Measurements from ENCODE around the gene ZNF584. TPM values are rescaled to one million over a fixed set of nuclear protein-coding genes. Genes with fewer than 3 reads are reported as not detected.

The ZNF584 gene
- 6.4 TPM for polyA plus RNA-seq (2013)

DNA sequence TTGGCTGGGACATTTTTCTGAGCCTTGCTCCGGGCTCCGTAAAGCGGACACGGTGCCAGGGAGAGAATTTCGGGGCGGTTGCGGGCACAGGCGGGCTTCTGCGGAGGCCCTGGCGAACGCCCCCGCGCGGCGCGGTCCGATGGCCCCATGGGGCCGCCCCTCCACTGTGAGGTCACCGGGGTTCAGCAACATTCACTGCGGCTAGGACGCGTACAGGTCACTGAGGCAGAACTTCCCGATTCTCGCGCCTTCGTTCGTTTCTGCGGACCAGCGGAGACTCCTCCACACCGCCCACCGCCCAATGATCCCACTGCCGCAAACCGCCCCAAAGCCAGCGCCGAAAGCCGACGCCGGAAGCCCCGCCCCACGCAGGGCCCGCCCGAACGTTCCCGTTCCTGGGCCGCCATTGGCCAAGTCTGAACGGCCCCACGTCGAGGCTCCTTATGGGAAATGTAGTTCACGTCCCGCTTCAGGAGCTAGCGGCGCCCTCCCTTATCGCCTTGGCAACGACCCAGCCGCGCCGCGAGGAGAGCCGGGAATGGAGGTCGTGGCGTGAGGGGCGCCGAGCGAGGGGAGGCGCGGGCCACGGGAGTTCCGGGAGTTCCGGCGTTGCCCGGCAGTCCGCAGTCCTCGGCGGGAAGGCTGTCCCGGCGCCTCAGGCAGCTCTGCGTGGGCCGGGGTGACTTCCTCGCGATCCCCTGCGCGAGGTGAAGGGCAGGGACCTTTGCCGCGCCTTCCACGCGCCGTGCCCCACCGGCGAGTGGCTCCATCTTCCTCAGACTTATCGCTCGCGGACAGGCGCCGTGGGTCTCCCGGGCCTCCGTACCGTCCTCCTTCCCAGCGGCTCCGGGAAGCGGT, at the start of gene ZNF584:
Gene ZNF584 (plus strand): TSS at position 498 of the 858 bp plus-strand sequence. CDS start 499 bp downstream, outside the sequence.
- WGBS (ENCODE audit: insufficient coverage): 0% methylated on average over 83 of the region's 100 CpGs
- CTCF ChIA-PET: interaction anchor here (0.6 to 1.2 kb wide), 4 partner anchors 9 to 82 kb away, joined by 3 to 4 read pairs (median 4); partner anchors contain the start of genes ZNF497 and ZSCAN22
- peak; percentile 95 to 97 (median 97) for DNase-seq
- peak within 1 kb of the TSS; percentile 59 to 92 for H3K27ac ChIP-seq (ENCODE audit: insufficient read depth in 1 of 2, low read depth in 1 of 2, low read length in 2 of 2, poor library complexity in 1 of 2, severe bottlenecking in 2 of 2)
- no peaks in the 10 kb centered on the region for H3K27me3 ChIP-seq (replicated peaks in 2 of 5; ENCODE audit: control insufficient read depth in 4 of 5, insufficient read depth in 5 of 5, low read length in 4 of 5)
- peak within 1 kb of the TSS; percentile 75 to 98 (median 89) for H3K4me3 ChIP-seq (ENCODE audit: control insufficient read depth in 1 of 7, extremely low read depth in 1 of 7, insufficient read depth in 4 of 7, low read depth in 2 of 7, low read length in 6 of 7)
- peaks cover 2 to 31% (median 26%) of the 10 kb centered on the region in 4 experiments for H3K4me1 ChIP-seq (ENCODE audit: control extremely low read depth in 1 of 4, control insufficient read depth in 4 of 4, insufficient read depth in 4 of 4, low read length in 3 of 4)
- POLR2A ChIA-PET: interaction anchor here (0.9 kb wide), 1 partner anchor 46 kb away, joined by 3 read pairs; the partner anchor contains the start of gene ZNF497
- H3K9me3 ChIP-seq (ENCODE audit: control extremely low read depth in 1 of 5, control insufficient read depth in 4 of 5, insufficient read depth in 2 of 5, low read depth in 1 of 5, low read length in 4 of 5): no peaks in the 10 kb centered on the region
- peaks cover 0 to 2% (median 0%) of the 10 kb centered on the region in 4 experiments for H3K36me3 ChIP-seq (ENCODE audit: control insufficient read depth in 4 of 4, insufficient read depth in 4 of 4, low read length in 3 of 4)

DNA sequence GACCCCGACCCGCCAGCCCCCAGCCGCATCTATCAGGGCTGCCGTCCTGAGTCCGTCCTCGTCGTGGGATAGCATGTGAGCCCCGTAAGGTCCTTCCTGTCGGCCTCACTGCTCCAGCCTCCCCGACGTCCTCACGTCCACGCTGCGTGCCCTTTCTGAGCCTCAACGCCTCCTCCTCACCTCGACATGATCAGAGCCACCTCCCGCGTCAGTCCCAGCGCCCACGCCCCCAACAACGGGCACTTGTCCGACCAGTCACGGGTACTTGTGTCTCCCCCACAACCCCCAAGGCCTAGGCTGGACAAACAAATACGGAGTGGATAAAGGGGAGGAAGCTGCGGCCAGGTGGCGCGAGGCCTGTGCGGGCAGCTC, 46.6 kb upstream of the ZNF584 start:
- peak in 1 of 3 donors; percentile 63 for DNase-seq
- H3K4me3 ChIP-seq (ENCODE audit: control insufficient read depth in 1 of 7, extremely low read depth in 1 of 7, insufficient read depth in 4 of 7, low read depth in 2 of 7, low read length in 6 of 7): peak overlapping the region; percentile 69 to 94 (median 85)
- ChIA-PET POLR2A (interaction anchor here (1.0 to 1.2 kb wide), 4 partner anchors 12 to 115 kb away, joined by 3 to 9 read pairs (median 4); partner anchors contain the start of genes ZNF446 and ZNF584), CTCF (interaction anchor here (1.0 to 2.1 kb wide), 4 partner anchors 11 to 35 kb away, joined by 3 to 8 read pairs (median 3); partner anchors contain the start of gene ZSCAN22)
- peak overlapping the region; percentile 77 to 90 for H3K27ac ChIP-seq (ENCODE audit: insufficient read depth in 1 of 2, low read depth in 1 of 2, low read length in 2 of 2, poor library complexity in 1 of 2, severe bottlenecking in 2 of 2)
- peaks cover 0 to 4% (median 0%) of the 10 kb centered on the region in 5 experiments for H3K9me3 ChIP-seq (ENCODE audit: control extremely low read depth in 1 of 5, control insufficient read depth in 4 of 5, insufficient read depth in 2 of 5, low read depth in 1 of 5, low read length in 4 of 5)
- peaks cover 0 to 4% (median 0%) of the 10 kb centered on the region in 5 experiments for H3K27me3 ChIP-seq (replicated peaks in 2 of 5; ENCODE audit: control insufficient read depth in 4 of 5, insufficient read depth in 5 of 5, low read length in 4 of 5)
- 9% methylated on average over 27 of the region's 28 CpGs for WGBS (ENCODE audit: insufficient coverage)
- H3K4me1 ChIP-seq (ENCODE audit: control extremely low read depth in 1 of 4, control insufficient read depth in 4 of 4, insufficient read depth in 4 of 4, low read length in 3 of 4): peaks cover 2 to 37% (median 34%) of the 10 kb centered on the region in 4 experiments
- peaks cover 0 to 3% (median under 1%) of the 10 kb centered on the region in 4 experiments for H3K36me3 ChIP-seq (ENCODE audit: control insufficient read depth in 4 of 4, insufficient read depth in 4 of 4, low read length in 3 of 4)

DNA sequence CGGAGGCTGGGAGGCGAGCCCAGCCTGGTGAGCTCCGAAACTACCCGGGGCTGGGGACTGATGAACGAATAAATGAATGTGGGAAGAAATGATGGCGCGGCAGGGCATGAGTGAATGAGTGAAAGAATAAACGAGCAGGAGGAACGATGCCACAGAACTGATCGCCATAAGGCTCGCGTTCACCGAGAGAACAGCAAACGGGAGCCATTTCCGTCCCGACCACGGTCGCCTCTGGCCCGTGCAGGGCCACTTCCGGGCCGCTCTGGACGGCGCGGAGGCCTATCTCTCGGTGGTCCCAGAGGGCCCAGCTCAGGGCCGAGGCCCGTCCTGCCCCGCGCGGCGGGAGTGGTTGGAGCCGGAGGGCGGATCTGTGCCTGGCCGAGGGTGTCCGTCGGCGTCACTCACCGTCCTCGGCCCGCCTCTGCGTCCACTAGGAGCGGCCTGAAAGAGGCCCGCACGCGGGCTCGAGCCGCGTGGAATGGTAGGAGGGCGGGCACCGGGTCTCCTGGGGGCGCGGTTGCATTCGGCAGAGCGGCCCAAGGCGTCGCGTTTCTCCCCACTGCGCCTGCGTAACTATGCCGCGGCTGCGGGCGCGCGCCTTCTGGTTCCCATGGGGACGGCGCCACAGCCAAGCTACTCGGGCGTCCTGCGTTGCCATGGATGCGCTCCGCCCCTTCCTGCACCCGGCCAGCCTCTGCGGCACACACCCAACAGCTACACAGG, 46.0 kb upstream of the ZNF584 start, which contains the start of gene ZNF497:
Gene ZNF497 (minus strand): TSS at position 480 of the 723 bp plus-strand sequence. CDS start 5,116 bp downstream, outside the sequence.
- ChIA-PET CTCF (interaction anchor here (0.9 to 2.1 kb wide), 7 partner anchors 10 to 107 kb away, joined by 3 to 8 read pairs (median 3); partner anchors contain the start of genes ZNF584 and ZSCAN22), POLR2A (interaction anchor here (0.7 to 1.2 kb wide), 6 partner anchors 11 to 181 kb away, joined by 3 to 9 read pairs (median 4); partner anchors contain the start of genes TRIM28, ZBTB45, ZNF446 and ZNF584)
- WGBS (ENCODE audit: insufficient coverage): 0% methylated on average over 70 of the region's 74 CpGs
- DNase-seq: peak; percentile 94 to 96 (median 96)
- Histone ChIP-seq H3K27ac (ENCODE audit: insufficient read depth in 1 of 2, low read depth in 1 of 2, low read length in 2 of 2, poor library complexity in 1 of 2, severe bottlenecking in 2 of 2) (peak within 1 kb of the TSS; percentile 77 to 90), H3K4me3 (ENCODE audit: control insufficient read depth in 1 of 7, extremely low read depth in 1 of 7, insufficient read depth in 4 of 7, low read depth in 2 of 7, low read length in 6 of 7) (peak within 1 kb of the TSS; percentile 69 to 94 (median 85)), H3K4me1 (ENCODE audit: control extremely low read depth in 1 of 4, control insufficient read depth in 4 of 4, insufficient read depth in 4 of 4, low read length in 3 of 4) (peaks cover 2 to 34% (median 30%) of the 10 kb centered on the region in 4 experiments), H3K36me3 (ENCODE audit: control insufficient read depth in 4 of 4, insufficient read depth in 4 of 4, low read length in 3 of 4) (peaks cover 0 to 6% (median 2%) of the 10 kb centered on the region in 4 experiments), H3K27me3 (replicated peaks in 2 of 5; ENCODE audit: control insufficient read depth in 4 of 5, insufficient read depth in 5 of 5, low read length in 4 of 5) (peaks cover 0 to 3% (median 0%) of the 10 kb centered on the region in 5 experiments), H3K9me3 (ENCODE audit: control extremely low read depth in 1 of 5, control insufficient read depth in 4 of 5, insufficient read depth in 2 of 5, low read depth in 1 of 5, low read length in 4 of 5) (peaks cover 0 to under 1% (median 0%) of the 10 kb centered on the region in 5 experiments)

DNA sequence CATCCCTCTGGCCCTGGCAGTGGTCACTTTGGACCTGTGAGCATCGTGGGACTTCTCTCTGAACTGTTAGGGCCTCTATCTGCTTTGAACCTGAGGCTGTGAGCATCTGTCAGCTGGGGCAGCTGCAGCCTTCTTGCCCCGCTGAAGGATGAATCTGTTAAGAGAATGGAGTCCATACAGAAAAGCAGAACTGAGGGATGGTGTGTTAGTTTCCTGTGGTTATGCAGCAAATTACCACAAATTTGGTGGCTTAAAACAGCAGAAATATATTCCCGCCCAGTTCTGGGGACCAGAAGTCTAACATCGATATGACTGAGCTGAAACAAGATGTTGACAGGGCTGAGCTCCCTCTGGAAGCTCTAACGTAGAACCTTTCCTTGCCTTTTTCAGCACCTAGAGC, 44.3 kb upstream of the ZNF584 start:
- ChIA-PET POLR2A (interaction anchor here (0.6 to 1.9 kb wide), 2 partner anchors 17 to 59 kb away, joined by 3 to 6 read pairs; no protein-coding TSS in a partner anchor), CTCF (interaction anchor here (0.8 to 2.0 kb wide), 9 partner anchors 9 to 216 kb away, joined by 3 to 8 read pairs (median 4); partner anchors contain the start of gene ZNF837)
- peaks cover 2 to 34% (median 25%) of the 10 kb centered on the region in 4 experiments for H3K4me1 ChIP-seq (ENCODE audit: control extremely low read depth in 1 of 4, control insufficient read depth in 4 of 4, insufficient read depth in 4 of 4, low read length in 3 of 4)
- 0% methylated on average over 3 of the region's 5 CpGs for WGBS (ENCODE audit: insufficient coverage)
- H3K4me3 ChIP-seq (ENCODE audit: control insufficient read depth in 1 of 7, extremely low read depth in 1 of 7, insufficient read depth in 4 of 7, low read depth in 2 of 7, low read length in 6 of 7): peak overlapping the region in 2 of 7 experiments; percentile 11 to 28
- peaks cover 0 to 3% (median 0%) of the 10 kb centered on the region in 5 experiments for H3K9me3 ChIP-seq (ENCODE audit: control extremely low read depth in 1 of 5, control insufficient read depth in 4 of 5, insufficient read depth in 2 of 5, low read depth in 1 of 5, low read length in 4 of 5)
- H3K27me3 ChIP-seq (replicated peaks in 2 of 5; ENCODE audit: control insufficient read depth in 4 of 5, insufficient read depth in 5 of 5, low read length in 4 of 5): no peaks in the 10 kb centered on the region
- peaks cover 0 to 9% (median 1%) of the 10 kb centered on the region in 4 experiments for H3K36me3 ChIP-seq (ENCODE audit: control insufficient read depth in 4 of 4, insufficient read depth in 4 of 4, low read length in 3 of 4)
- peak; percentile 83 to 95 (median 94) for DNase-seq
- H3K27ac ChIP-seq (ENCODE audit: insufficient read depth in 1 of 2, low read depth in 1 of 2, low read length in 2 of 2, poor library complexity in 1 of 2, severe bottlenecking in 2 of 2): no peak overlapping the region

DNA sequence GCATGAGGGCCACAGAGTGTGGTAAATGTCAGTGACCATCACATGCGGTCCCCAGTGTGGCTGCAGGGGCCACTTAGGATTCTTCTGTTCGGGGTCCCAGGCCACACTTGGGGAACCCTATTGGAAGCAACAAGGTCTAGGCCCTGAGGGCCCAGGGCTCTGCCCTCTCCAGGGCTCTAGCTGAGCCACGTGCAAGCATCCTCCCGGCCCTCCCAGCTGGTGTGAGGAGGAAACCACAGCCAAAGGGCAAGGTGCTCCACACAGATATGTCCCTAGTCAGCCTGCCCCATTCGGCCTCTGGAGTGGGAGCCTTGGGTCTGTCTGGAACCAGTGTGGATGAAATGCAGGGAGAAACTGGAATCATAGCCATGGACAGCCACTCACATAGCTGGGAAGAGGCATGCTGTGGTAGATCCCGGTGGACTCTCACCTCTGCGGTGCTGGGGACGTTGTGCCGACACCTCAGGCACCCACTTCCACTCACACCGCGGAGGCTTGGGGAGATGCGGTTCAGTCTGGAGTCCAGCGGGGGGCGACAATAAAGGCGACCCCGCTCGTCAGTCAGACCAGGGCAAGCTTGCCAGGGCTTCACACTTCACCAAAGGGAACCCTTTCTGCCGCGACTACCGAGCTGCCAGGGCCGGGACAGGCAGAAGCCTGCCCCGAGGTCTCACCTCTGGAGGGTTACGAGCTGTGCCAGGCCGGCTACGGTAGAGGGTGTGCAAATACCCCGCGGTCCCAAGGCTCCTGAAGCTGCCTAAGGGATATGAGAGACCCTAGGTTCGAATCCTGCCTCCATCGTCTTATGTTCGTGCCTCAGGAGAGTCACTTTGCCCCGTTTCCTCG, 41.6 kb upstream of the ZNF584 start:
- DNase-seq: no peak
- Histone ChIP-seq H3K9me3 (ENCODE audit: control extremely low read depth in 1 of 5, control insufficient read depth in 4 of 5, insufficient read depth in 2 of 5, low read depth in 1 of 5, low read length in 4 of 5) (peaks cover 0 to 3% (median 0%) of the 10 kb centered on the region in 5 experiments), H3K27ac (ENCODE audit: insufficient read depth in 1 of 2, low read depth in 1 of 2, low read length in 2 of 2, poor library complexity in 1 of 2, severe bottlenecking in 2 of 2) (no peak overlapping the region), H3K4me1 (ENCODE audit: control extremely low read depth in 1 of 4, control insufficient read depth in 4 of 4, insufficient read depth in 4 of 4, low read length in 3 of 4) (peaks cover 2 to 29% (median 21%) of the 10 kb centered on the region in 4 experiments), H3K4me3 (ENCODE audit: control insufficient read depth in 1 of 7, extremely low read depth in 1 of 7, insufficient read depth in 4 of 7, low read depth in 2 of 7, low read length in 6 of 7) (no peak overlapping the region), H3K36me3 (ENCODE audit: control insufficient read depth in 4 of 4, insufficient read depth in 4 of 4, low read length in 3 of 4) (peaks cover 0 to 9% (median 1%) of the 10 kb centered on the region in 4 experiments), H3K27me3 (replicated peaks in 2 of 5; ENCODE audit: control insufficient read depth in 4 of 5, insufficient read depth in 5 of 5, low read length in 4 of 5) (no peaks in the 10 kb centered on the region)
- CTCF ChIA-PET: interaction anchor here (1.7 kb wide), 1 partner anchor 9 kb away, joined by 5 read pairs; no protein-coding TSS in a partner anchor
- POLR2A ChIA-PET: no interaction called here
- WGBS (ENCODE audit: insufficient coverage): 96% methylated on average over 30 of the region's 32 CpGs
